HG02938 (cell line): ENCODE measurements around the gene POTEG.
"Not testable (repeated sequence)": the region's sequence is repeated elsewhere in the genome, so short reads cannot be mapped to it uniquely, and the experiment has no call there.

Experiments used
- ATAC-seq: cut with Tn5 transposase; IDR thresholded peaks from one replicate; pipeline ENCODE4 v1.9.1; 2021; ENCODE audit warnings: mild to moderate bottlenecking, moderate library complexity; ENCODE audit not compliant: unreplicated experiment

POTEG gene

GRCh38 chr14:19434241-19434640 lies at the start of gene POTEG:
Gene POTEG (minus strand): TSS chr14:19434341. CDS start chr14:19434289, 52 bp downstream.
- ATAC-seq, result not testable (repeated sequence)

GRCh38 chr14:19482093-19482492 lies 48.0 kb upstream of the POTEG start:
- ATAC-seq, result not testable (repeated sequence)

GRCh38 chr14:19481421-19481820 lies 47.3 kb upstream of the POTEG start:
- ATAC-seq, result not testable (repeated sequence)

GRCh38 chr14:19480491-19480890 lies 46.4 kb upstream of the POTEG start:
- ATAC-seq, result not testable (repeated sequence)

- not testable (repeated sequence) for ATAC-seq
Measured at GRCh38 chr14:19445761-19446160, 11.6 kb upstream of the POTEG start.

- not testable (repeated sequence) for ATAC-seq
Measured at GRCh38 chr14:19439826-19440225, 5.7 kb upstream of the POTEG start.

GRCh38 chr14:19439219-19439618 lies 5.1 kb upstream of the POTEG start:
- not testable (repeated sequence) for ATAC-seq

DNA sequence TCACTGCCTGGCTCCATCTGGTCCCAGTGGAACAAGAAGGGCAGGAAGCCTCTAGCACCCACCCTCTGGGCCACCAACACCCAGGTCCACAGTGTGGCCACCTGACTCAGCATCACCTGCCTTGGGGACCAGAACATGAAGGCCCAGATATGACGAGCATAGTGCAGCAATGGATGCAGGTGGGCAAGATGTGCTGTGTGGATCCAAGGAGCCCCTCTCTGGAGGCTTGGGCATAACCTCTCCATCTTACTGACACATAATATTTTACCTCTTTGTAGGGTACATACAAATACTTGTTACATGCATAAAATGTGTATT lies 2.9 kb upstream of the POTEG start:
- ATAC-seq, result not testable (repeated sequence)

DNA sequence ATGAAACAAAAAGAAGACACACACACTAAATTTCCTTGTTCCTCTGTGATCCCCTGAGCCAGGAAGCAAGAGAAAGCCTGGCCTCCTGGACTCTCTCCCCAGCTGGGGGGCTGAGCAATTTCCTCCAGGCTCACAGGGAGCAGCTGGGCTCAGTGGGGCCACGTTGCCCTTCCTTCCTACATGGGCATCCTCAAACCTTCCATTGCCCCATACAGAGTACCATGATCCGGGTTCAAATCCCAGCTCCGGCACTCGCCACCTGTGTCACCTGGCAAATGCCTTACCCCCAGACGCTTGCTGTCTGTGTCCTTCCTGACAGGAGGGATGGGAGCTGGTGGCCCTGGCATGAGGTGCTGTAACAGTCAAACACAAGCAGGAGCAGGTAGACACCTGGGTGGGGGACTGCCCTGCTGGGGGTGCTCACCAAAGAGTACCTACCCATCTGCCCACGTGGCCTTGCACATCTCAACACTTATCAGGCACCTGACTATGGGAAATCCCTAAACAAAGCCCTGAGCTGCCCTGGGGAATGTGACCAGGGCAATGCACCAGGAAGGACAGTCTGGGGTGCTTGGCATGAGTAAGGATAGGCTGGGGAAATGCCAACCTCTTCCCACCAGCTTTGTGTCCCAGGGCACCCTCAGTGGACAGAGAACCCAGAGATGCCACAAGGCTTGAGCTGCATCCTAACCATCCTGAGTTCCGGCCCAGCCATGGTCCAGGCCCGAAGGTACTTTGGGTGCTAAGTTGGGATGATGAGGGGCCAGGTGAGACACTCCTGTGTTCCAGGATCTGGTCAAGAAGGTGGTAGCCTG lies 2.4 kb upstream of the POTEG start:
- ATAC-seq, result not testable (repeated sequence)

GRCh38 chr14:19435852-19436251 lies 1.7 kb upstream of the POTEG start:
- ATAC-seq, result not testable (repeated sequence)

- not testable (repeated sequence) for ATAC-seq
Measured at GRCh38 chr14:19434891-19435290, 750 bp upstream of the POTEG start.

DNA sequence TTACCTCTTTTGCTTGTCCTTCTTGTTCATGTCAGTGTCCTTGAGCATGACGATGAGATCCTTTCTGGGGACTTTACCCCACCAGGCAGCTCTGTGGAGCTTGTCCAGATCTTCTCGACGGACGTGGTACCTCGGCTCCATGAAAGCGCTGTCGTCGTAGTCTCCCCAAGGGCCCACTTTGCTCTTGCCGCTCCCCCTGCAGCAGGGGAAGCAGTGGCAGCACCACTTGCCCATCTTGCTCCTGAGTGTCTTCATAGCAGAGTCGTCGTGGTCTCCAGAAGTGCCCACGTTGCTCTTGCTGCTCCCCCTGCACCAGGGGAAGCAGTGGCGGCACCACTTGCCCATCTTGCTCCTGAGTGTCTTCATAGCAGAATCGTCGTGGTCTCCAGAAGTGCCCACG lies 376 bp downstream of the POTEG start:
- ATAC-seq, result not testable (repeated sequence)

GRCh38 chr14:19408519-19408918 lies 25.6 kb downstream of the POTEG start:
- not testable (repeated sequence) for ATAC-seq

- not testable (repeated sequence) for ATAC-seq
Measured at GRCh38 chr14:19402097-19402496, 32.0 kb downstream of the POTEG start.

GRCh38 chr14:19394727-19395126 lies 39.4 kb downstream of the POTEG start:
- not testable (repeated sequence) for ATAC-seq

- not testable (repeated sequence) for ATAC-seq
Measured at GRCh38 chr14:19390230-19390629, 43.9 kb downstream of the POTEG start.

DNA sequence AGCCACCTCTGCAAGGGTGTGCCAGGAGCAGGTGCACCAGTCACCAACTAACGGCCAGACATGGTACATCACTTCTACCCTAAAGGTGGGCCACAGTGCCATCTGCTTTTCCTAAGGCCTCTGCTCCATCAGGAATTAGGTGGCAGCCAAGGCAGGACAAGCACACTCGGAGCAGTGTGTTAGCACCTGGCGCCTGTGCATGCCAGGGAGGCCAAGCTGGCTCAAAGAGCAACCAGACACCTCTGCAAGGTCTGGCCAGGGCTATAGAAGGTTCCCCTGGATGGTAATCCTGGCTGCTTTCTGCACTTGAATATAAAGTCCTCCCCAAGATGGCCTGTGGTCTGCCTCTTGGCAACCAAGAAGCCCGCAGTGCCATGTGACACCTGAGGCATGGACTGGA lies 45.4 kb downstream of the POTEG start:
- ATAC-seq, result not testable (repeated sequence)

- not testable (repeated sequence) for ATAC-seq
Measured at GRCh38 chr14:19386996-19387395, 47.1 kb downstream of the POTEG start.

DNA sequence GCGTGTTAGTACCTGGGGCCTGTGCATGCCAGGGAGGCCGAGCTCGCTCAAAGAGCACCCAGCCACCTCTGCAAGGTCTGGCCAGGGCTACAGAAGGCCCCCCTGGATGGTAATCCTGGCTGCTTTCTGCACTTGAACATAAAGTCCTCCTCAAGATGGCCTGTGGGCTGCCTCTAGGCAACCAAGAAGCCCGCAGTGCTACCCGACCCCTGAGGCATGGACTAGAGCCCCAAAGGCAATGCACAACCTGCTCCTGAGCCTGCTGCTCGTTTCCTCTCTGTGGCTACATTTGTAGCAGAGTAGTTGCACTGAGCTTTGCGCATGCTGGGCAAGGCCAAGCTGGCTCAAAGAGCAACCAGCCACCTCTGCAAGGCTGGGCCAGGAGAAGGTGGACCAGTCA lies 47.8 kb downstream of the POTEG start:
- not testable (repeated sequence) for ATAC-seq

- not testable (repeated sequence) for ATAC-seq
Measured at GRCh38 chr14:19384088-19384781, 49.9 kb downstream of the POTEG start.

- not testable (repeated sequence) for ATAC-seq
Measured at GRCh38 chr14:19383008-19383584, 51.0 kb downstream of the POTEG start.

- not testable (repeated sequence) for ATAC-seq
Measured at GRCh38 chr14:19380137-19380536, 54.0 kb downstream of the POTEG start.
